Panc1 (cell line): Measurements from ENCODE around the gene SLC8A1. TPM values are rescaled to one million over a fixed set of nuclear protein-coding genes. Genes with fewer than 3 reads are reported as not detected.

Experiments
- ATAC-seq: fragments of 200-7000 bp; cut with Tn5 transposase; 2 replicates; pipeline ENCODE4 v1.9.1; 2020; ENCODE audit warnings: mild to moderate bottlenecking, moderate library complexity
- BruUV-seq: library from RNA; stranded (reverse); fragments of 400-500 nt; replicated peaks from 2 replicates; lab custom pipeline; 2021; lab: Mats Ljungman, UMichigan
- CTCF ChIA-PET: fragments of 300-600 bp; sonication (Branson Sonifier 250); formaldehyde crosslinking; loops from one replicate; lab custom pipeline; 2022; ENCODE audit warnings: antibody characterized with exemption; lab: Charles Lee
- POLR2A ChIA-PET: fragments of 300-600 bp; sonication (Branson Sonifier 250); formaldehyde crosslinking; loops from one replicate; lab custom pipeline; 2022; ENCODE audit warnings: antibody characterized with exemption; lab: Charles Lee
- DNase-seq: peaks from one replicate; pipeline ENCODE4 v3.0.0-alpha.2; 2010; ENCODE audit warnings: low read depth, low spot score
- H3K27ac ChIP-seq: 2 replicates; pipeline ENCODE4 v1.5.1; 2011; ENCODE audit warnings: mild to moderate bottlenecking, low read length, inconsistent platforms
- H3K27me3 ChIP-seq: fragments of 200-500 bp; sonication (Bioruptor generic); 2 replicates; pipeline ENCODE4 v1.6.0; 2014; ENCODE audit warnings: low read length, inconsistent platforms; ENCODE audit not compliant: control insufficient read depth, insufficient read depth
- H3K36me3 ChIP-seq: fragments of 200-500 bp; sonication (Bioruptor generic); 2 replicates; pipeline ENCODE4 v1.5.1; 2014; ENCODE audit warnings: inconsistent platforms, mild to moderate bottlenecking, low read length, moderate library complexity; ENCODE audit not compliant: control insufficient read depth, insufficient read depth
- H3K4me1 ChIP-seq: 2 replicates; pipeline ENCODE4 v1.5.1; 2011; ENCODE audit warnings: inconsistent platforms, mild to moderate bottlenecking, low read length, moderate library complexity; ENCODE audit not compliant: control insufficient read depth, insufficient read depth
- H3K4me3 ChIP-seq, 2 experiments: 2 replicates each; pipeline ENCODE4 v1.5.1; 2011 to 2012; ENCODE audit warnings: low read depth in 2 of 2, low read length in 2 of 2, mild to moderate bottlenecking in 2 of 2, inconsistent platforms in 1 of 2, moderate library complexity in 1 of 2
- H3K9me3 ChIP-seq: fragments of 200-500 bp; sonication (Bioruptor generic); 2 replicates; pipeline ENCODE4 v1.5.1; 2014; ENCODE audit warnings: low read depth, mild to moderate bottlenecking, inconsistent platforms, low read length, moderate library complexity; ENCODE audit not compliant: control insufficient read depth, insufficient read depth
- POLR2AphosphoS5 ChIP-seq: IDR thresholded peaks from 2 replicates; pipeline ENCODE4 v1.6.1; 2012; ENCODE audit warnings: mild to moderate bottlenecking, low read depth, low read length, moderate library complexity
- SIN3A ChIP-seq: IDR thresholded peaks from 2 replicates; pipeline ENCODE4 v1.6.1; 2012; ENCODE audit warnings: low read depth, mild to moderate bottlenecking, low read length, moderate library complexity, borderline replicate concordance; ENCODE audit not compliant: insufficient read depth
- TCF7L2 ChIP-seq: IDR thresholded peaks from 2 replicates; pipeline ENCODE4 v1.6.1; 2011; ENCODE audit warnings: mild to moderate bottlenecking, low read depth, low read length, inconsistent platforms
- in situ Hi-C: cut with HindIII; loops from 2 replicates; pipeline ENCODE4 v1.10.0; 2016; ENCODE audit warnings: low sequenced_read_pairs, low pct_unique_long_range_greater_than_20kb
- intact Hi-C: fragments of 100-400 bp; cut with micrococcal nuclease; formaldehyde crosslinking; loops from one replicate; pipeline ENCODE4 v1.10.0; 2022; ENCODE audit not compliant: unreplicated experiment
- total RNA-seq: library from RNA; stranded (reverse); gene quantifications from one replicate; pipeline ENCODE4 v1.2.1, GENCODE V29; 2021; ENCODE audit not compliant: unreplicated experiment
- TF ChIP-seq, protein P1 (sequence below): fragments of 450-650 bp; IDR thresholded peaks from 2 replicates; pipeline ENCODE4 v1.5.1; 2017; ENCODE audit warnings: mild to moderate bottlenecking
- TF ChIP-seq, protein P2 (sequence below), 2 experiments: IDR thresholded peaks; 2 replicates each; pipeline ENCODE4 v1.6.1; 2011 to 2012; ENCODE audit warnings: low read depth in 2 of 2, control low read depth in 1 of 2, low read length in 1 of 2, mild to moderate bottlenecking in 1 of 2, moderate library complexity in 1 of 2; ENCODE audit not compliant: insufficient read depth in 1 of 2

SLC8A1 gene
- total RNA-seq, 1 experiment from 2014 or later = 0.59 TPM

DNA sequence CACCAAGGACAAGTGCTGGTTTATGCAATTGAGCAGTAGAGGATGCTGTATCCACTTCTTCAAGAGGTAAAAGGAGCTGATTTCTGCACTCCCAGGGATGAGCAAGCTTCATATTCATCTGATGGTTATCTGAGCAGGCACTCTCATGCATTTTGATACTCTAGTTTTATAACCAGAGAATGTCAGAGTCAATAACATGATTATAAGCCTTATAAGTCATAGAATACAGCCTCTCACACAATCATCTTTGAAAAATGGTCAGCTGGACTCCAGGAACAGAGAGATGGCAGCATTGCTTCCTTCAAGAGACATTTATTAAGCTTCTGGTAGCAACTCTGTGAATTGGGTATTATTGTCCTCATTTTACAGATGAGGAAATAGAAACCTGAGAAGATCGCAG lies 167.1 kb downstream of the SLC8A1 start:
- Histone ChIP-seq H3K36me3 (no peaks in the 10 kb centered on the region), H3K9me3 (no peaks in the 10 kb centered on the region), H3K4me3 (no peak overlapping the region), H3K27ac (no peak overlapping the region), H3K27me3 (no peaks in the 10 kb centered on the region), H3K4me1 (no peaks in the 10 kb centered on the region; the same call in 1 of the 2 replicates)
- ATAC-seq (no peak), DNase-seq (no peak)
- in situ Hi-C loops = no loop called here
- TF ChIP-seq, protein P1, sequence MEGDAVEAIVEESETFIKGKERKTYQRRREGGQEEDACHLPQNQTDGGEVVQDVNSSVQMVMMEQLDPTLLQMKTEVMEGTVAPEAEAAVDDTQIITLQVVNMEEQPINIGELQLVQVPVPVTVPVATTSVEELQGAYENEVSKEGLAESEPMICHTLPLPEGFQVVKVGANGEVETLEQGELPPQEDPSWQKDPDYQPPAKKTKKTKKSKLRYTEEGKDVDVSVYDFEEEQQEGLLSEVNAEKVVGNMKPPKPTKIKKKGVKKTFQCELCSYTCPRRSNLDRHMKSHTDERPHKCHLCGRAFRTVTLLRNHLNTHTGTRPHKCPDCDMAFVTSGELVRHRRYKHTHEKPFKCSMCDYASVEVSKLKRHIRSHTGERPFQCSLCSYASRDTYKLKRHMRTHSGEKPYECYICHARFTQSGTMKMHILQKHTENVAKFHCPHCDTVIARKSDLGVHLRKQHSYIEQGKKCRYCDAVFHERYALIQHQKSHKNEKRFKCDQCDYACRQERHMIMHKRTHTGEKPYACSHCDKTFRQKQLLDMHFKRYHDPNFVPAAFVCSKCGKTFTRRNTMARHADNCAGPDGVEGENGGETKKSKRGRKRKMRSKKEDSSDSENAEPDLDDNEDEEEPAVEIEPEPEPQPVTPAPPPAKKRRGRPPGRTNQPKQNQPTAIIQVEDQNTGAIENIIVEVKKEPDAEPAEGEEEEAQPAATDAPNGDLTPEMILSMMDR = no peak; the same call in 1 of the 2 replicates
- no peak for TF ChIP-seq TCF7L2
- no TSS peak for BruUV-seq
- POLR2A ChIA-PET = no interaction called here
- CTCF ChIA-PET = no interaction called here
- intact Hi-C loops = no loop called here

DNA sequence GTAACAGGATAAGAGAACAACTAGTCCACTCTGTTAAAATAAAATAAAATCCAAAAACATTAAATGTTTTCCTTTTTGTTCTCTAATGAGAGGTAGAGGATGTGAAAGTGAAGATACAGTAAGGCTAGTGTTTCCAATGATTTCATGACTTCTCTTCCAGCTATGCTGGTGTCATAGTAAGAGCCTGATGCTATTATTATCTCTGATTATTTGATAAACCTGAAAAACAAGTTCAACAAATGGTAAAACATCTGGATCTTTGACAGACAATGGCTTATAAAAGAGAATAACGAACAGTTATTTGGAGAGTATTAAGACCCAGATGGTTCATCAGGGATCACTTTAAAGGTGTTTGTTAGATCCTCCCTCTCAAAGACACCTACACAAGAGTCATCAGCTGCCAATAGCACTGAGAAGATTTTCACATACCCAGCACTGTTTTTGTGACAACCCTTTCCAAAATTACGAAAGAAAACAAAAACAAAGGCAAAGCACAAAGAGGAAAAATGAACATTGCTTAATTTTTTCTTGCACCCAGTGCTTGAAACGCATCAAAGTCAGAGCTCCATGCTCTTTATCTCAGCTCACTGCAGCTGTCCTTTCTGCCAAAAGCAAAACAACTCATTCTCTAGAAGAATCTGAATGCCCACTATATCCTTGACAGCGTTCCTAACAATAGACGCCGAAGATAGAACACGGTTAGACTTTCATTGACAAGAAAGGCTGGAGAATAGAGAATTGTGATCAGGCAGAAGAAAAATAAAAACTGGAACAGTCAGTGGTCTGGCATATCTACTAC lies 168.6 kb downstream of the SLC8A1 start:
- TF ChIP-seq, protein P1 = no peak
- TF ChIP-seq TCF7L2 = no peak
- TF ChIP-seq SIN3A = no peak
- TF ChIP-seq, protein P2, sequence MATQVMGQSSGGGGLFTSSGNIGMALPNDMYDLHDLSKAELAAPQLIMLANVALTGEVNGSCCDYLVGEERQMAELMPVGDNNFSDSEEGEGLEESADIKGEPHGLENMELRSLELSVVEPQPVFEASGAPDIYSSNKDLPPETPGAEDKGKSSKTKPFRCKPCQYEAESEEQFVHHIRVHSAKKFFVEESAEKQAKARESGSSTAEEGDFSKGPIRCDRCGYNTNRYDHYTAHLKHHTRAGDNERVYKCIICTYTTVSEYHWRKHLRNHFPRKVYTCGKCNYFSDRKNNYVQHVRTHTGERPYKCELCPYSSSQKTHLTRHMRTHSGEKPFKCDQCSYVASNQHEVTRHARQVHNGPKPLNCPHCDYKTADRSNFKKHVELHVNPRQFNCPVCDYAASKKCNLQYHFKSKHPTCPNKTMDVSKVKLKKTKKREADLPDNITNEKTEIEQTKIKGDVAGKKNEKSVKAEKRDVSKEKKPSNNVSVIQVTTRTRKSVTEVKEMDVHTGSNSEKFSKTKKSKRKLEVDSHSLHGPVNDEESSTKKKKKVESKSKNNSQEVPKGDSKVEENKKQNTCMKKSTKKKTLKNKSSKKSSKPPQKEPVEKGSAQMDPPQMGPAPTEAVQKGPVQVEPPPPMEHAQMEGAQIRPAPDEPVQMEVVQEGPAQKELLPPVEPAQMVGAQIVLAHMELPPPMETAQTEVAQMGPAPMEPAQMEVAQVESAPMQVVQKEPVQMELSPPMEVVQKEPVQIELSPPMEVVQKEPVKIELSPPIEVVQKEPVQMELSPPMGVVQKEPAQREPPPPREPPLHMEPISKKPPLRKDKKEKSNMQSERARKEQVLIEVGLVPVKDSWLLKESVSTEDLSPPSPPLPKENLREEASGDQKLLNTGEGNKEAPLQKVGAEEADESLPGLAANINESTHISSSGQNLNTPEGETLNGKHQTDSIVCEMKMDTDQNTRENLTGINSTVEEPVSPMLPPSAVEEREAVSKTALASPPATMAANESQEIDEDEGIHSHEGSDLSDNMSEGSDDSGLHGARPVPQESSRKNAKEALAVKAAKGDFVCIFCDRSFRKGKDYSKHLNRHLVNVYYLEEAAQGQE (IDR thresholded peaks at IDR 0.05; ENCODE audit: insufficient read depth in 1 of 2, low read depth in 2 of 2, low read length in 1 of 2) = no peak
- no peak for TF ChIP-seq POLR2AphosphoS5
- no peaks in the 10 kb centered on the region; the same call in 1 of the 2 replicates for H3K4me1 ChIP-seq
- H3K9me3 ChIP-seq = no peaks in the 10 kb centered on the region
- no peaks in the 10 kb centered on the region for H3K27me3 ChIP-seq
- CTCF ChIA-PET = no interaction called here
- no TSS peak for BruUV-seq
- no peak for DNase-seq
- no peaks in the 10 kb centered on the region for H3K36me3 ChIP-seq
- intact Hi-C loops (no loop called here), in situ Hi-C loops (no loop called here)
- H3K27ac ChIP-seq = no peak overlapping the region
- no peak for ATAC-seq
- POLR2A ChIA-PET = no interaction called here
- no peak overlapping the region for H3K4me3 ChIP-seq
